GM18907 (cell line): ENCODE measurements around the gene RASGEF1C.

Source experiments
- ATAC-seq: cut with Tn5 transposase; IDR thresholded peaks from one replicate; pipeline ENCODE4 v1.9.1; 2021; ENCODE audit warnings: mild to moderate bottlenecking, moderate library complexity; ENCODE audit not compliant: unreplicated experiment

RASGEF1C gene

DNA sequence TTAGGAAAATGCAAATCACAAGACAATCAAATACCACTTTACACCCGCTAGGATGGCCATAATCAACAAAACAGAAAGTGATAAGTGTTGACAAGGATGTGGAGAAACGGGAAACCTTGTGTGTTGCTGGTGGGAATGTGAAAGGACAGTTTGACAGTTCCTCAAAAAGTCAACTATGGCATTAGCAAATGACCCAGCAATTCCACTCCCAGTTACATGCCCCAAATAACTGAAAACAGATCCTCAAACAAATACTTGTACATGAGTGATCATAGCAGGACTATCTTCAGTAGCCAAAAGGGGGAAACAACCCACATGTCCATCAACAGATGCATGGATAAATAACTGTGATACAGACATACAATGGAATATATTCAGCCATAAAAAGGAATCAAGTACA, 21.2 kb downstream of the RASGEF1C start:
- no peak for ATAC-seq

GRCh38 chr5:180180846-180181245, 28.2 kb downstream of the RASGEF1C start:
- no peak for ATAC-seq

DNA sequence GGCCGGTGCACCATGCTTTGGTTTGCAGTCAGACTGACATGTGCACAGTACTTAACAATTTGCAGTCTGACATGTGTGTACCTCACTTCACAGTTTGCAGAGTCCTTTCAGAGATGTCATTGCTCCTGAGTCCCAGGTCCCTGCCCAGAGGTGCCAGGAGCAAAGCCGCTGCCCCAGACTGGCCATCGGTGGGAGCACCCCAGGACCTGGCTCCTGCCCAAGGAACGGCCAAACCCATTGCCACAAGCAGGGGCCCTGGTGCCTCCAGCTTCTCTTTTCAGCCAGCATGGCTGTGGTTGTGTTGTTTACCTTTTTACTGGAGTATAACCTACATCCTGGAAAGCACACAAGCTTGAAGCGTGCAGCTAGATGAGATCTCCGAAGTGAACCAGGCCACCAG, 28.6 kb downstream of the RASGEF1C start:
- ATAC-seq, result no peak

GRCh38 chr5:180179442-180180420, 29.3 kb downstream of the RASGEF1C start:
- no peak for ATAC-seq

- ATAC-seq, result no peak
These were observed 30.2 kb downstream of the RASGEF1C start for GRCh38 chr5:180178531-180179441.

GRCh38 chr5:180176191-180176590, 32.8 kb downstream of the RASGEF1C start:
- no peak for ATAC-seq

- no peak for ATAC-seq
These were observed 34.0 kb downstream of the RASGEF1C start for GRCh38 chr5:180175015-180175431.

GRCh38 chr5:180174587-180174972, 34.4 kb downstream of the RASGEF1C start:
- ATAC-seq, result no peak

DNA sequence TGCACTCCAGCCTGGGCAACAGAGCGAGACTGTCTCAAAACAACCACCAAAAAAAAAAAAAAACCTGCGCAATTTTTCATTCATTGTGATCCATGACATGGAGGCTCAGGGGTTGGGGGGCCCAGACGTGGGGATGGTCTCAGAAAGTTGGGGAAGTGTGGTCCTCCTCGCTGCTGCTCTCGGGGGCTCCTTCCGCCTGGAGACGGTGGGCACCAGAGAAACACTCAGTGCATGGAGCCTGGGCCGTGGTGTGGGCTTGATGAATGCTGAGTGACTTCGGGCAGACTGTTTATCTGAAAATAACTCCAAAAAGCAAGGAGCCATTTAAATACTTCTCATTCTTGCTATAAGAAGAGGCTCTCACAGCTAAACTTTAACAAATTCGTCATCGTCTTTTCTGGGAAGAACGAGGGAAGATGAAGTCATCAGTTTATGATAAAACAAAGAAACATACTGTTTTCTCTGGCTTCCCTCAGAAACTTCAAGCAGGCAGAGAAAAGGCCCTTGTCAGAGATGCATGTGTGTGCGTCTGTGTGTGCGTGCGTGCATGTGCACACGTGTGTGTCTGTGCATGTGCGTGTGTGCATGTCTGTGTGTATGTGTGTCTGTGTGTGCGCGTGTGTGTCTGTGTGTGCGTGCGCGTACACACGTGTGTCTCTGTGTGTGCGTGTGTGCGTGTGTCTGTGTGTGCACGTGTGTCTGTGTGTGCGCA, 35.0 kb downstream of the RASGEF1C start:
- no peak for ATAC-seq

GRCh38 chr5:180173198-180173544, 35.8 kb downstream of the RASGEF1C start:
- ATAC-seq, result no peak

DNA sequence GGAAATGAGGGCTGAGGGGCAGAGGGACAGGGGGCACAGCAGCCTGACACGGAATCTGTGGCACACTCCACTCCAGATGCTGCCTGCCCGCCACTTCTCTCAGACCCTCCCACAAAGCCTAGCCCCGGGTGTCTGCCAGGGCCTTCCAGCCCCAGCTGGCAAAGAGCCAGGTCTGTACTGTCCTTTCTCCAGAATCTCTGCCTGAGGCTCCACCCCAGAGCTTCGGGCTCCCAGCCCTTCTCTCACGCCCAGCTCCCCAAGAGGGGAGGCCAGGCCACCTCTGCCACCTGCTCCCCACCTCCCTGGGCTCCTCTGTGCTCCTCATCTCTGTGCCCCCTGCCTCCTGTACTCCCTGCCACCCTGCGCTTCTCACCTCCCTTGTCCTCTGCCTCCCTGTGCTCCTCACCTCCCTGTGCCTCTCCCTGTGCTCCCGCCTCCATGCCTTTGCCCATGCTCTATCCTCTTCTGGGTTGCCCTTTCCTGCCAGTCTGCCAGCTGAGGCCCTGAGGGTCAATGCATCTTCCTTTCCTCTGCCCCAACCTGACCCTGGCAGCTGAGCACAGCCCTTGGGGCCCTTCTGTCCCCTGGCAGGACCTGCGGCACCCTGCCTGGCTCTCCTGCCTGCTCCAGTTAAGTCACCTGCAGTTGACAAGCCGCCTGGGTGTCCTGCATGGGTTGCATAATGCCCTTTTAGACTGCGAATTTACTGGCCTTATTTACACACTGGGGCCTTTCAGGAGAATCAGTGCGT, 36.4 kb downstream of the RASGEF1C start:
- no peak for ATAC-seq

- ATAC-seq, result no peak
These were observed 37.4 kb downstream of the RASGEF1C start for GRCh38 chr5:180171568-180172094.

DNA sequence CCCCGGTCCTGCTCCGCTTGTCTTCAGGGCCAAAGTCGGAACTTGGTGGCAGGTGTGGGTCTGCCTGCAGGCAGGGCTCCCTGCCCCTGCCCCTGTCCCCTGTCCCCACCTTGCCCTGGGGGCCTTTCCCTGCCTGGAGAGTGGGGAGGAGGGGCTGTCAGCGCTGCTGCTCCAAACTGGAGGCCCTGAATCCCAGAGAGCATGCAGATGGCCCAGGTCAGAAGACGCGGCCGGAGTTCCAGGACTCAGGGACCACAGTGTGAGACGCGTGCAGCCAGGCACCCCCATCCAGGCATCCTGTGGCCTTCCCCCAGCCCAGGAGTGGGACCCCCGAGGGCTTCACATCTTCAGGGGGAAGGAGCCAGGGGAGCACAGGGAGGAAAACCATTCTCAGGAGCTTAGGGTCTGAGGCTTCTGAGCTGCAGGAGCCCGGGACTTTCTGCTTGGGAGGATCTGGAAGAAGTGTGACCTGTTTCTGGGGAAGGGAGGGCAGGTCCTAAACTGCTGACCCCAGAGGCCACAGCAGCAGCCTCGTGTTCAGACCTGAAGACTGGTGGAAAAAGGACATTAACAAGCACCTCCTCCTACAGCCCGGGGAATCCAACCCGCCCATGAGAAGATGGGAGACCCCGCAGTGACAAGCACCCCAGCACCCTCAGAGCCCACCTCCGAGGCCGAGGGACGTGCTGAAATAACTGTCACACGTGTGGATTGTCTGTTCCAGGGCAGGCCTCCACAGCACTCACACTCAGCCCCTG, 38.0 kb downstream of the RASGEF1C start:
- ATAC-seq, result no peak

DNA sequence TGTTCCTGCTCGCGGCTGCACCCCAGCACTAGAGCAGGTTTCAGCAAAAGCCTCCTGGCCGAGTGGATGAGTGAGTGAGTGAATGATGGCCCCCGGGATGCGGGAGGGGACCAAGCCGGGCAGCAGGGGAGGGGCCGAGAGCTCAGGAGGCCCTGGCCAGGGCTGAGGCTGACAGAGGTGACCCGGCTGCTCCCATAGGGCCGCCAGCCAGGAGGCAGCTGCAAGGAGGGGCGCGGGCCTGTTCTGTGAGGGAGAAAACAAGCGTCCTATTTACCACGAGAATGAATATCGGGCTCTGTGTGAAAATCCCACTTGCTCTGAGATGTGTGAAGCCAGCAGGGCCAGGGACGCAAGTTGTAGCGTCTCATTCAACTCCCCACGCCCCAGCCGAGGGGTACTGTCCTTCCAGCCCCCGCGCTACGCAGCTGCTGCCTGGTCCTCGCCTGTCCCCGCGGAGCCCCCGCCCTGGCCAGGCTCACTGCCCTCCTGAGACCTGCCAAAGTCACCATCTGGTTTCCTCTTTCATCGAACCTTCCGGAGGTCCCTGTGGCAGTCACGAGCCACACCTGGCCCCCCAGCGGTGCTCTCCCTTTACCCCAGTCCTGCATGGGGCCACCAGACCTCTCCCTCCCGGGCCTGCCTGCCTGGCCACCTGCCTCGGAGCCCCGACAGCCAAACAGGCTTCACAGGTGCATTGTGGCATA, 38.8 kb downstream of the RASGEF1C start:
- no peak for ATAC-seq

GRCh38 chr5:180169248-180170105, 39.5 kb downstream of the RASGEF1C start:
- no peak for ATAC-seq

DNA sequence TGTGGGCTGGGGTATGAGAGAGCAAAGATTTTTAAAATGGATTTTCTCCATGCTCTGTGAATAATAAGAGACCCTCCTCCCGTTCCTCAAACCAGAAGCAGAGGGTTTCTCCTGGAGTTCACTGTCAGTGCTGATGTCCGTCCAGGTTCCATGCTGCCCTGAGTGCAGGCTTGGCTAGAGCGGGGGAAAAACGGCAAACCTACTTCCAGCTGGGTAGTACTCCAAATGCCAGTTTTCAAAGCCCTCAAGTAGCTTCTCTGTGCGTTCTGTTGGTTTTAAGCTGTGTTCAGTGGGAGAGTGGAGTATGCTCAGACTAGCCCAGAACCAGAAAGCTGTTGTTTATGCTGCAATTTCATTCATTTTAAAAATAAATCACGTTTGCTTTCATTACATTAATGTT, 40.3 kb downstream of the RASGEF1C start:
- no peak for ATAC-seq

- ATAC-seq, result no peak
These were observed 42.8 kb downstream of the RASGEF1C start for GRCh38 chr5:180166176-180166575.

- no peak for ATAC-seq
These were observed 46.7 kb downstream of the RASGEF1C start for GRCh38 chr5:180162304-180162661.
